ENCODE results near the gene CD70.
"Not testable (repeated sequence)": the region's sequence is repeated elsewhere in the genome, so short reads cannot be mapped to it uniquely, and the experiment has no call there.

CD70 gene

DNA sequence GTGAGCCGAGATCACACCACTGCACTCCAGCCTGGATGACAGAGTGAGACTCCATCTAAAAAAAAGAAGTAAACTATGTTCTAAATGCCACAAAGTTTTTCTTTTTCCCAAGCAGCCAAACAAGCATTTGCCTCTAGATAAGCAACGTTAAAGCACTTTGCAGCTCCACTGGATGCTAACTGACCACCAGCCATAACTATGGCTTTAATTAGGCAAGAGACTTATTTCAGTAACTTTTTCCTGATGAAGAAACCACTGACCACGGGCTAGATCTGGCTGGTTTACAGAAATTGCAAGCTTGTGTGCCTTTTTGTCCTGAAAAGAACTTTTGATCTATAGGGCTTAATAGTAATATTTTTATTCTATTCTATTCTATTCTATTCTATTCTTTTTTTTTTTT is 22.1 kb downstream of the CD70 start:
- no peak for DNase-seq

DNA sequence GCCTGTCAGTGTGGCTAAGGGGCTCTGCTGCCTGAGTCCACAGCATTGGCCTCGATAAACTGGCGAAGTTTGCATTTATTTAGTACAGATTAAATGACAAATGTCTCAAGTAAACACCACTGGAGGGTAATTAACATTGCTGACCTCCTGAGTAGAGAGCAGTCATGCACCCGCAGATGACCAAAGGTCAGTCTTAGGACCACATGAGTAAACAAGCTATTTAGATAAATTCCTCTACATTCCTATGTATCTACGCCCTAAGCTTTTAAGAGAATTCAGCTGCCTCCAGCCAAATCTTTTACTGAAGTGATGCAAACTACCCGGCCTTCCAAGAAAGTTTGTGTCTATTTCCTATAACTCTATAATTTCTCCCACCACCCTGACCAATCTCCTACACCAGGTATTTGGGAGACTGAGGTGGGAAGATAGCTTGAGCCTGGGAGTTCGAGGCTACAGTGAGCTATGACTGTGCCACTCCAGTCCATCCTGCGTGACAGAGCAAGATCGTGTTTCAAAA is 22.9 kb downstream of the CD70 start:
- DNase-seq: no peak

DNA sequence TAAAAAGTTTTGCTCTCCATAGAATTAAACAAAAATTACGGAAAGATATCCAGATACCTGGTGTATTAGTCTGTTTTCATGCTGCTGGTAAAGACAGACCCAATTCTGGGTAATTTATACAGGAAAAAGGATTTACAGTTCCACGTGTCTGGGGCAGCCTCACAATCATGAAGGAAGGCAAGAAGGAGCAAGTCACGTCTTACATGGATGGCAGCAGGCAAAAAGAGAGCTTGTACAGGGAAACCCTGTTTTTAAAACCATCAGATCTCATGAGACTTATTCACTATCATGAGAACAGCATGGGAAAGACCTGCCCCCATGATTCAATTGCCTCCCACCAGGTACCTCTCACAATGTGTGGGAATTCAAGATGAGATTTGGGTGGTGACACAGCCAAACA is 24.2 kb downstream of the CD70 start:
- DNase-seq: not testable (repeated sequence)

DNA sequence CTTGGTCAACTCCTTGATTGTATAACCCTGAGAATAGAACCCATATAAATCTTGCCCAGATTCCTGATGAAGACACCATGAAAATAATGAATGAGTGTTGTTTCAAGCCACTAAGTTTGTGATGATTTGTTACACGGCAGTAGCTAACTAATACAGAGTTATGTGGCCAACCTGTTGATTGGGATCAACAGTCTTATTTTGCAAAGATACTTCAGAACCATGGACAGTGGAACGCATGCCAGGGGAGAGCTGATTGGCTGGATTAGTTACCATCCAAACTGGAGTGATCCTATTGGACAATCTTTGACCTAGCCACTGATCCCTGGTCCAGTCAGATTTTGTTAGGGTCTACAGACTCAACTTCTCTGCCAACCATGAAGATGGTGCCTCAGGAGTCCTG is 26.6 kb downstream of the CD70 start:
- DNase-seq: no peak

GRCh38 chr19:6562437-6562836 is 28.5 kb downstream of the CD70 start:
- DNase-seq: not testable (repeated sequence)

- no peak for DNase-seq
Measured at GRCh38 chr19:6556480-6557195, 34.3 kb downstream of the CD70 start.

DNA sequence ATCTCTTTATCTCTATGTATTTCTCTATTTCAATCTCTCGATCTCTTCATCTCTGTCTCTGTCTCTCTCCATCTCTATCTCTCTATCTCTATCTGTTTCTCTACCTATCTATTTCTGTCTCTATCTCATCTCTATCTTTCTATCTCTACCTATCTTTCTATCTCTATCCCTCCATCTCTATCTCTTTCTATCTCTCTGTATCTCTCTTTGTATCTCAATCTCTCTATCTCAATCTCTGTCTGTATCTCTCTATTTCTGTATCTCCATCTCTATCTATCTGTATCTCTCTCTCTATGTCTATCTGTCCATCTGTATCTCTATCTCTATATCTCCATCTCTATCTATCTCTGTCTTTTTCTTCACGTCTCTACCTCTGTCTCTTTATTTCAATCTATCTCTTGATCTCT is 34.9 kb downstream of the CD70 start:
- no peak for DNase-seq

DNA sequence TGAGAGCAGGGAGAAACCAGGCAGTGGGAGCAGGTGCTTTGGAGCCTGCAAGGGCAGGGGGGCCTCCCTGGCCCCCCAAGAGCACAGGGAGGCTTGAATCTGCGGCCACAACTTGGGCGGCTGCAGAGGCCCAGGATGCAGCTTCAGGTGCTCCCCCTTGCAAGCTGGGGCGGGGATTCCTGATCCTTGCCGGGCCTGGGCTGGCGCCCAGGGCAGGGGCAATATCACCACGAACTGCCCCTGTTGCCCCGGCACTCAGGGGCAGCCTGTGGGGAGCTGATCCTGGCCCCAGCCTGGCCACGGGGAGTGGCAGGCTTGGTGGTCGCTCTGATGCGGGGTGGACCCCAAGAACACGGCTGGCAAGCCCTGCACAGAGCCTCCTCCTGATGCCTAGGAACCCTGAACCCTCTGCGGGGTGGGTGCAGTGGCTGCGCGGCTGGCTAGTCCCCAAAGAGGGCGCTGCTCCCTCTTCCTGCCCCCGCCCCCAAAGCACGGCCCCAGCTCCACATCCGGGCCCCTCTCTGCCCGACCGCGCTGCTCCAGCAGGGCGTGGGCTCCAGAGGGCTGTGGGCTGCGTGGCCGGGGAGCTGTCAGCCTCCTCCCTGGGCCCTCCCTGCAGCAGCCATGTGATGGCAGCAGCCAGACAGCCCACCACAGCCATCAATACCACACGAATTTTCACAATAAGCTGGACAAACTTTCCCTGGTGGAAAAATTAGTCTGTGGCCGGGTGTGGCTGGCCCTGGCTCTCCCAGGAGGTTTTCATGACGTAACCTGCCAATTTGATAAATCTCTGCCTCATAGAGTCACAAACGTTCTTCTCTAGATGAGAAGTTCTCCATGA is 39.1 kb downstream of the CD70 start:
- DNase-seq: no peak

- DNase-seq: no peak
Measured at GRCh38 chr19:6551091-6551490, 39.9 kb downstream of the CD70 start.

GRCh38 chr19:6550679-6551078 is 40.3 kb downstream of the CD70 start:
- DNase-seq: not testable (repeated sequence)

DNA sequence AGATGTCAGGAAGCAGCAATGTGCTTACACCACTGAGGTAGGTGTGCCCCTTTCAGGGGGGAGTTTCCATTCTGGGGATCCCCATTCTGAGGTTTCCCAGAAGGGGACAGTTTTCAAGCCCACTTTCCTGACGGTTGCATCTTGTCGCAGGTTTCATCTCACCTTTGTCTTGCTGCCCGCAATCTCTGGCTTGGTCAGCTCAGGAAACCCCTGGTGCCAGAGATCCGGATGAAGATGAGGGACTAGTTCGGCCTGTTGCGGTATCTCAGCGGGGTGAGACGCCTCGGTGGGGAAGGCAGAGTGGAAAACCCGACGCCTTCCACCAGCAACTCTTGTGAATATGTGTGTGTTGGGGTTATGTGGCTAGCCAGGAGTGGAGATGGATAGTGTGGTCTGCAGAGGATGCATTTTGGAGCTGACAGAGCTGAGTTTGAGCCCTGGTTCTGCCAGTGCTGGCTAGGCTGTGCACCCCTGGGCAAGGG is 47.0 kb downstream of the CD70 start:
- no peak for DNase-seq

- no peak for DNase-seq
Measured at GRCh38 chr19:6540918-6541689, 49.8 kb downstream of the CD70 start.

DNA sequence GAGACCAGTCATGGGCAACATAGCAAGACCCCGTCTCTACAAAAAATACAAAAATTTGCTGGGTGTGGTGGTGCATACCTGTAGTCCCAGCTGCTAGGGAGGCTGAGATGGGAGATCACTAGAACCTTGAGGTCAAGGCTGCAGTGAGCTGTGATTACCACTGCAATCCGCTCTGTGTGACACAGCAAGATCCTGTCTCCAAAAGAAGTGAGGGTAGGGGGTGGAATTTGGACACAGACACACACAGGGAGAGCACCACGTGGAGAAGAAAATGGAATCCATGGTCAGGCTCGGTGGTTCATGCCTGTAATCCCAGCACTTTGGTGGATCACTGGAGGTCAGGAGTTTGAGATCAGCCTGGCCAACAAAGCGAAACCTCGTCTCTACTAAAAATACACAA is 51.4 kb downstream of the CD70 start:
- DNase-seq: no peak

Measured in bone marrow (tissue), 2 donors.